Gastroesophageal sphincter (tissue), 3 donors: ENCODE results near the gene E2F1.

Source experiments
- CTCF ChIP-seq, 4 experiments: fragments of 200-600 bp in 2 of 4; fragments of 450-650 bp in 2 of 4; sonication (generic) in 1 of 4; IDR thresholded peaks; one replicate each; pipeline ENCODE4 v1.5.1; 2017 to 2019; ENCODE audit warnings: antibody characterized with exemption in 4 of 4, mild to moderate bottlenecking in 2 of 4, moderate library complexity in 2 of 4
- POLR2A ChIP-seq, 2 donors: fragments of 450-650 bp; IDR thresholded peaks; one replicate each; pipeline ENCODE4 v1.6.1; 2017; ENCODE audit warnings: antibody characterized with exemption in 2 of 2, mild to moderate bottlenecking in 2 of 2, moderate library complexity in 1 of 2

GRCh38 chr20:33630507-33630906 is 55.7 kb downstream of the E2F1 start:
- TF ChIP-seq CTCF (IDR thresholded peaks at IDR 0.05) = no peak
- TF ChIP-seq POLR2A (IDR thresholded peaks at IDR 0.05) = no peak
